Neuron (in vitro differentiated cells): ENCODE data around the gene BPTF.
"Not testable (repeated sequence)": the region's sequence is repeated elsewhere in the genome, so short reads cannot be mapped to it uniquely, and the experiment has no call there.

Experiments
- H2AFZ ChIP-seq: one replicate; pipeline ENCODE4 v1.6.1; 2013; ENCODE audit warnings: low read depth, mild to moderate bottlenecking, inconsistent platforms, low read length, moderate library complexity
- H3K27me3 ChIP-seq: one replicate; pipeline ENCODE4 v1.6.1; 2013; ENCODE audit warnings: low read length; ENCODE audit not compliant: insufficient read depth
- H3K36me3 ChIP-seq: one replicate; pipeline ENCODE4 v1.6.1; 2013; ENCODE audit warnings: low read length; ENCODE audit not compliant: insufficient read depth
- H3K4me1 ChIP-seq: one replicate; pipeline ENCODE4 v1.6.1; 2013; ENCODE audit warnings: low read length; ENCODE audit not compliant: insufficient read depth
- H3K4me3 ChIP-seq: 2 replicates; pipeline ENCODE4 v1.5.1; 2013; ENCODE audit warnings: mild to moderate bottlenecking, low read length, moderate library complexity
- H3K9me3 ChIP-seq: one replicate; pipeline ENCODE4 v1.6.1; 2013; ENCODE audit warnings: low read length

The BPTF gene

GRCh38 chr17:67821871-67822367 lies 3.4 kb upstream of the BPTF start:
- no peaks in the 10 kb centered on the region for H3K27me3 ChIP-seq
- no peaks in the 10 kb centered on the region for H3K4me1 ChIP-seq
- H3K9me3 ChIP-seq = no peaks in the 10 kb centered on the region
- no peak overlapping the region for H2AFZ ChIP-seq
- no peak overlapping the region for H3K4me3 ChIP-seq
- no peaks in the 10 kb centered on the region for H3K36me3 ChIP-seq

GRCh38 chr17:67825627-67826601 lies 611 bp downstream of the BPTF start:
- Histone ChIP-seq H3K4me1 (peaks cover 24% of the 10 kb centered on the region), H3K4me3 (peak overlapping the region; percentile 71)
- not testable (repeated sequence) for H3K9me3 ChIP-seq, H3K27me3 ChIP-seq, H3K36me3 ChIP-seq, H2AFZ ChIP-seq

- Histone ChIP-seq H2AFZ (no peak overlapping the region), H3K4me1 (peaks cover 26% of the 10 kb centered on the region), H3K36me3 (no peaks in the 10 kb centered on the region), H3K9me3 (peaks cover 4% of the 10 kb centered on the region), H3K4me3 (no peak overlapping the region), H3K27me3 (no peaks in the 10 kb centered on the region)
These were observed 4.0 kb downstream of the BPTF start for GRCh38 chr17:67829331-67829730.

- no peaks in the 10 kb centered on the region for H3K27me3 ChIP-seq
- no peaks in the 10 kb centered on the region for H3K36me3 ChIP-seq
- H3K9me3 ChIP-seq = peaks cover 4% of the 10 kb centered on the region
- H3K4me3 ChIP-seq = no peak overlapping the region
- H3K4me1 ChIP-seq = peaks cover 26% of the 10 kb centered on the region
- H2AFZ ChIP-seq = no peak overlapping the region
These were observed 5.1 kb downstream of the BPTF start for GRCh38 chr17:67830440-67830839.

GRCh38 chr17:67831268-67831667 lies 6.0 kb downstream of the BPTF start:
- Histone ChIP-seq H3K27me3 (no peaks in the 10 kb centered on the region), H3K9me3 (peaks cover 4% of the 10 kb centered on the region), H2AFZ (no peak overlapping the region), H3K36me3 (no peaks in the 10 kb centered on the region), H3K4me3 (no peak overlapping the region), H3K4me1 (peaks cover 26% of the 10 kb centered on the region)

GRCh38 chr17:67833134-67833533 lies 7.8 kb downstream of the BPTF start:
- Histone ChIP-seq H3K4me1 (peaks cover 16% of the 10 kb centered on the region), H3K9me3 (peaks cover 4% of the 10 kb centered on the region), H2AFZ (no peak overlapping the region), H3K27me3 (no peaks in the 10 kb centered on the region), H3K4me3 (no peak overlapping the region), H3K36me3 (no peaks in the 10 kb centered on the region)

GRCh38 chr17:67833946-67834631 lies 8.8 kb downstream of the BPTF start:
- no peaks in the 10 kb centered on the region for H3K27me3 ChIP-seq
- no peak overlapping the region for H2AFZ ChIP-seq
- peaks cover 14% of the 10 kb centered on the region for H3K4me1 ChIP-seq
- H3K9me3 ChIP-seq = peaks cover 4% of the 10 kb centered on the region
- H3K4me3 ChIP-seq = no peak overlapping the region
- H3K36me3 ChIP-seq = no peaks in the 10 kb centered on the region

GRCh38 chr17:67834634-67835033 lies 9.3 kb downstream of the BPTF start:
- H2AFZ ChIP-seq = no peak overlapping the region
- peaks cover 9% of the 10 kb centered on the region for H3K4me1 ChIP-seq
- no peaks in the 10 kb centered on the region for H3K36me3 ChIP-seq
- H3K27me3 ChIP-seq = no peaks in the 10 kb centered on the region
- H3K4me3 ChIP-seq = no peak overlapping the region
- H3K9me3 ChIP-seq = peaks cover 4% of the 10 kb centered on the region

- Histone ChIP-seq H2AFZ (no peak overlapping the region), H3K36me3 (no peaks in the 10 kb centered on the region), H3K4me3 (no peak overlapping the region), H3K27me3 (no peaks in the 10 kb centered on the region), H3K4me1 (no peaks in the 10 kb centered on the region), H3K9me3 (peaks cover 4% of the 10 kb centered on the region)
These were observed 11.1 kb downstream of the BPTF start for GRCh38 chr17:67836205-67836987.

- H3K9me3 ChIP-seq = peaks cover 4% of the 10 kb centered on the region
- H3K4me1 ChIP-seq = no peaks in the 10 kb centered on the region
- H2AFZ ChIP-seq = no peak overlapping the region
- no peaks in the 10 kb centered on the region for H3K36me3 ChIP-seq
- no peak overlapping the region for H3K4me3 ChIP-seq
- H3K27me3 ChIP-seq = no peaks in the 10 kb centered on the region
These were observed 12.7 kb downstream of the BPTF start for GRCh38 chr17:67837965-67838364.

GRCh38 chr17:67838538-67838937 lies 13.2 kb downstream of the BPTF start:
- no peaks in the 10 kb centered on the region for H3K4me1 ChIP-seq

GRCh38 chr17:67841992-67842391 lies 16.7 kb downstream of the BPTF start:
- Histone ChIP-seq H3K4me3 (no peak overlapping the region), H3K4me1 (no peaks in the 10 kb centered on the region), H3K27me3 (no peaks in the 10 kb centered on the region), H2AFZ (no peak overlapping the region), H3K36me3 (no peaks in the 10 kb centered on the region), H3K9me3 (no peaks in the 10 kb centered on the region)

More at GRCh38 chr17:67838538-67838937, 13.2 kb downstream of the BPTF start:
- Histone ChIP-seq H2AFZ (no peak overlapping the region), H3K36me3 (no peaks in the 10 kb centered on the region), H3K4me3 (no peak overlapping the region), H3K27me3 (no peaks in the 10 kb centered on the region), H3K9me3 (peaks cover 4% of the 10 kb centered on the region)
